GM18499 (cell line): ENCODE data around the gene WDR54.

ENCODE experiments used
- ATAC-seq: cut with Tn5 transposase; IDR thresholded peaks from one replicate; pipeline ENCODE4 v1.9.1; 2021; ENCODE audit warnings: moderate number of reproducible peaks; ENCODE audit not compliant: insufficient read depth, unreplicated experiment

WDR54 gene

GRCh38 chr2:74474899-74475298 is 53.4 kb downstream of the WDR54 start:
- no peak for ATAC-seq
